ENCODE results near the gene SYNPR.
A peak's percentile ranks its signal among the peaks of the same experiment; 100 is the strongest.
"Not testable (repeated sequence)": the region's sequence is repeated elsewhere in the genome, so short reads cannot be mapped to it uniquely, and the experiment has no call there.

SYNPR gene

DNA sequence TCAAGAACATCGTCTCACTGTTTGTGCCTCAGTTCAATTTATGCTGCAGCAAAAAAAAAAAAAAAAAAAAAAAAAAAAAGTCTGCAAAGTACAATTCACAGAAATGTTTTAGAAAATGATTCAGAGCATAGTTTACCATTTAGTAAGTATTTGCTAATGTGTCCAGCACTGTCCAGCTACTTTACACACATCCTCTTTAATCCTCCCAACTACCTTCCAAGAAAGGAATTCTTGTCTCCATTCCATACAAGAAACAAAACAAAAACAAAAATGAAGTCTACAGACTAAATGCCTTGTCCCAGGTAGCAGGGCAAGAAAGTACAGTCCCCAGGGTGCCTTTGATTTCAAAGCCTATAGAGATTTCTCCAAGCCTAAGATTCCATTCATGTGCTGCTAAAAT, 335.5 kb downstream of the SYNPR start:
- DNase-seq (ENCODE audit: low read depth, low spot score) = no peak

DNA sequence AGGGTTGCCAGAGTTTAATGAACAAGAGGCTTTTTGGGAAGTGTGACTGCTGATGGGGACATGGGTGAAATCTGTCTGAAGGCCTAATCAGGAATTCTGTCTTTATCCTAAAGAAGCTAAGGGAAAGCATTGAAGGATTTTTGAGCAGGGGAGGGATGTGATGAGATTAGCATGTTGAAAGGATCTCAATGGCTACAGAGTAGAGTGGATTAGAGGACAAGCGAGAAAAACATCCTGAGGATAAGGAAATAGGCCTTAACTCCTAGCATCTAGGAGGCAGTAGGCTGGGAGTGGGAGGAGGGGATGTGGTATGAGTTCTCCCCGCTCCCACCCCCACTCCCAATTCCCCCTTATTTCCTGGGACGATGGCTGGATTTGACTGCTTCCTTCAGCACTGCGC, 339.3 kb downstream of the SYNPR start:
- DNase-seq (ENCODE audit: low read depth, low spot score) = no peak

DNA sequence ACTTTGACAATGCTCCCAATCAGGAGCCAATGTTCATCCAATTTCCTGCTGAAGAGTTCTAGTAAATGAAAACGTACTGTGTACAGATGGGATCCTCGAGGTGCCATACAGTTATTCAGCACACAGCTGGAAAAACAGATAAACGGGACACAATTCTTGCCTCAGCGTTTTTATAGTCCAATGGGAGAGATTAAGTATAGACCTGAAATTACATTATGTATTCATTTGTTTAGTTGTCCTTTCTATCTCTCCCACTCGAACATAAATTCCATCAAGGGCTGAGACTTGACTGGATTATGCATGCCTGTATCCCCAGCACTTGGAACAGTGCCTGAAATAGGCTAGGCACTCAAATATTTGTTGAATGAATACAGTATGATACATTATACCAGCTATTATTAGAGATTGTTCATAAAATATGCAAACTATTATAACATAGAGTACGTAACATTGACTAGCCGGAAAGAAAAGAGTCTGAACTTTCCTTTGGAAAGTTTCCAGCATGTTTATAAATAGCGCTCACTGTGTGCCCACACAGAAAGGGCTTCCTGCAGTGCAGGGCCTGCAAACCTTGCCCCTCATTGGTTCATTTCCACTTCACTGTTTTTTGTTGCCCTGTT, 346.9 kb downstream of the SYNPR start:
- no peak for DNase-seq (ENCODE audit: low read depth, low spot score)

DNA sequence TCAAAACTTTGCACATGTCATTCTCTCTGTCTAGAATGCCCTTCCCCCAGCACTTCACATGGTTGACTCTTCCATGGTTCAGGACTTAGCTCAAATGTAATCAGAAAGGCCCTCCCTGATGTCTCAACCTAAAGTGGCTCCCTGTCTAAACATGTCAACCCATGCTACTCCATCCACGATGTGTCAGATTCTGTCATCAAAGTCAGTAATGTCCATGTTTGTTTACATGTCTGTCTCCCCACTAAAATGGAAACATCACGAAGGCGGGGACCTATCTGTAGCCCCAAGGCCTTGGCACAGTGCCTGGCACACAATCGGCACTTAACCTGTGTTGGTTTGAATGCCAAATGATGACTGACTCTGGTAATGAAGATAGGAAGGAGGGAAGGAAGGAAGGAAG, 353.6 kb downstream of the SYNPR start:
- no peak for DNase-seq (ENCODE audit: low read depth, low spot score)

DNA sequence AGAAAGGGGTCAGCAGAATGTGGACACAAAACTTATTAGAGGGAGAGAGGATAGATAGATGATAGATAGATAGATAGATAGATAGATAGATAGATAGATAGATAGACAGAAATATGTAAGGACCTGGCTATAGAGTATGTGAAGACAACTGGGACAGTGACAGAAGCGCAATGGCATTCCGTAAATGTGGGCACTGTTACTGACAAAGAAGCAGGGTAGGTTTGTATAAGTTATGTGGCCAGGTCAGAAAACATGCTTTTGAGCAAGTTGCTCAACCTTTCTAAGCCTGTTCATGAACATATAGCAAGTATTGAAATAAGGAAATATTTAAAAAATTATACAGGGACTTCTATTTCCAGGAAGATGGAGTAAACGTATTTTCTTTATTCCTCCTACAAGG, 357.1 kb downstream of the SYNPR start:
- no peak for DNase-seq (ENCODE audit: low read depth, low spot score)

DNA sequence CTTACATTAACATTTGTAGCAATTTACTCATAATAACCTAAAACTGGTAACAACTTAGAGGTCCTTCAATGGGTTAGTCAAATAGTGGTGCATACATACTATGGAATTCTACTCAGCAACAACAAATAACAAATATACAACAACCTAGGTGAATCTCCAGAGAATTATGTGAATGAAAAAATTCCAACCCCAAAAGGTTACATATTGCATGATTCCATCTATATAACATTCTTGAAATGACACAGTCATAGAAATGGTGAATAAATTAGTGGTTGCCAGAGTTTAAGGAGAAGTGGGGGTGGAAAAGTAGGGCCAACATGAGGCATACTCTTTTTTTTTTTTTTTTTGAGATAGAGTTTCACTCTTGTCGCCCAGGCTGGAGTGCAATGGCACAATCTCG, 361.7 kb downstream of the SYNPR start:
- DNase-seq (ENCODE audit: low read depth, low spot score) = no peak

DNA sequence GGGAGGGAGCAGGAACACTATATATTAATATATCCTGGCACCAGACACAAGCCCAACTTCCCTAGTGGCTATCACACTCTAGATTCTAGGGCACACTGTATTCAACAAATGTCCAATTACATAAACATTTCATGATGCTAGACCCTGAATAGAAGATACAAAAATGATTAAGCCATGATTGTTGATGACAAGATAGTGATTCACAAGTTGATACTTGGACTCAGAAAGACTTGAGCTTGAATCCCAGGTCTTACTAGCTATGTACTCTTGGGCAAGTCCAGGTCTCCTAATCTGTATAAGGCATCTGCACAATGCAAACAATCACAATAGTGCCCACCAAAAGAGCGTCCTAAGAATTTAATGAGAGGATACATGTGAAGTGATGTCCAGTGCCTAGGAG, 364.4 kb downstream of the SYNPR start:
- no peak for DNase-seq (ENCODE audit: low read depth, low spot score)

DNA sequence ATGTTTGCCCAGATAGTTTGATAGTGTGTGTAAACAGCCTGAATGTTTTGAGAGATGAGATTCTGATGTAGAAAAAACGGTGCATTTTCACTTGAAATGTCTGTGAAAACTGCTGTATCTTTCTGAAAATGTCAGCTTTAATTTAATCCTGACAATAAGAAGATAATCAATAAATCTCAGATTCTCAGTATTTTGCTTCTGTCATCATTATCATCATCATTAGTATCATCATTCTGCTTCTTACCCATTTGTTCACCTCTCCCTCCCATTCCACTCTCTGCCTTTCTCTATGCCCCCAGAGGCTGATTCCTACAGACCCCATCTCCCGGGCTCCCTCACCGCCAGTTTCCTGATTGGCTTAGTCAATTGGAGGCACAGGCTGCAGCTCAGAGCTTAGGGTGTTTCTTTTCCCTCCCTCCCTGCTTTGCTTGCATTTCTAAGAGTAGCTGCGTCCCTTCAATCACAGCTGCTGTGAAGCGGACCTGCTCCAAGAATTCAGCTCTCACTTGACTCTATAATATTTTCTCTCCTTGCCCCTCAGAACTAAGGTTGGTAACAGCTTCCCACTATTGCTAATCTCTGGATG, 366.2 kb downstream of the SYNPR start:
- no peak for DNase-seq (ENCODE audit: low read depth, low spot score)

DNA sequence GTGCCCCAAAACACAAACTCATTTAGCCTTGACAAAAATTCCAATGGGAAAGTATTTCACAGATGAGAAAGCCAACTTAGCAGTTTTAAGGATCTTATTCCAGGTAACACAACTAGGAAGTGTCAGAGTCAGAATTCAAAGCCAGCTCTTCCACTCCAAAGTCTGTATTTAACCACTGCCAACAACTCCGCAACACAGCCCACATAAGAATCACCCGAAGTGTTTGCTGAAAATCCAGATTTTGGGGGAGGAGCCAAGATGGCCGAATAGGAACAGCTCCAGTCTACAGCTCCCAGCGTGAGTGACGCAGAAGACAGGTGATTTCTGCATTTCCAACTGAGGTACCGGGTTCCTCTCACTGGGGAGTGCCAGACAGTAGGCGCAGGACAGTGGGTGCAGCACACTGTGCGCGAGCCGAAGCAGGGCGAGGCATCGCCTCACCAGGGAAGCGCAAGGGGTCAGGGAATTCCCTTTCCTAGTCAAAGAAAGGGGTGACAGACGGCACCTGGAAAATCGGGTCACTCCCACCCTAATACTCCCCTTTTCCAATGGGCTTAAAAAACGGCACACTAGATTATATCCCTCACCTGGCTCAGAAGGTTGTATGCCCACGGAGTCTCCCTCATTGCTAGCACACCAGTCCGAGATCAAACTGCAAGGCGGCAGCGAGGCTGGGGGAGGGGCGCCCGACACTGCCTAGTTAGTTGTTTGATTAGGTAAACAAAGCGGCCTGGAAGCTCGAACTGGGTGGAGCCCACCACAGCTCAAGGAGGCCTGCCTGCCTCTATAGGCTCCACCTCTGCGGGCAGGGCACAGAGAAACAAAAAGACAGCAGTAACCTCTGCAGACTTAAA, 367.0 kb downstream of the SYNPR start:
- not testable (repeated sequence) for DNase-seq (ENCODE audit: low read depth, low spot score)

DNA sequence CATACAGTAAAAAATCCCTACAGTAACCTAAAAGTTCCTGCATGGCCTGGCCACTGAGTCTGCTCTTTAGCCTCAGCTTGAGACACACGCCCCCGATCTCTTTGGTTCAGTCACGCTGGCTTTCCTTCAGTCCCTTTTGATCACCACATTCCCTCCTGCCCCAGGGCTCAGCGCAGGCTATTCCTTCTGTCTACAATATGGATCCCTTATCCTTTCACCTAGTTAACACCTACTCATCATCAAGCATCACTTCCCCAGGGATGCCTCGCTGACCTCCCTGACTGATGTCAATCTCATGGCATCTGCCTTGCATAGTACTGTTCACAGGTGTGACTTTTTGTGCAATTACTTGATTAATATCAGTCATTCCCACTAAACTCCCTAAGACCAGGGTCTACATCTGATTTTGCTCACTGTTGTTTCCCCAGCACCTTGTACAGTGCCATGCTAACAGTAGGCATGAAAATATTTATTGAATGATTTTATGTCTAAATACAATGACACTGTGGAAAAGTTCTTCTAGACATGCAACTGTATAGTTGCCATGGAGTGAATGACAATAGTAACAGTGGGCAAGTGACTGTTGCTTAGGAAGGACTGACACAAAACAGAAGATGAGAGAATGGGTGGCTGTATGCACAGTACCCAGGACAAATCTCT, 374.1 kb downstream of the SYNPR start, which contains the start of gene SNTN:
SNTN (plus strand) TSS at position 610 of the 660 bp plus-strand sequence; CDS start at position 623, 13 bp downstream.
- no peak for DNase-seq (ENCODE audit: low read depth, low spot score)

DNA sequence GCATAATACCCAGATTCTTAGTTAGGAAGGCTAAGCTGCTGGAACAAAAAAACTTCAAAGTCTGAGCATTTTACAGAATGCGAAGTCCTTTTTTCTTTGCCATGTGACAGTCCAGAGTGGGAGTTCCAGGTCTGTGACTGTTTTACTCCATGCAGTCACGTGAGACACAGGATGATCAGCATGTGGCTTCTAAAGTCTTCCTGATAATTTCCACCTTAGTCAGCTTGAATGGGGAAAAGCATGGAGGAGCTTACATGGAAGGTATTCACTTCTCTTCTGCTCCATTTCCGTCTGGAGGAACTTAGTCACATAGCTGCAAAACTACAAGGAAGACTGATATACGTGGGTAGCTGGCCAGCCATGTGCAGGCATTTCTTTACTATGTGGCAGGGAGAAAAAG, 376.1 kb downstream of the SYNPR start:
- no peak for DNase-seq (ENCODE audit: low read depth, low spot score)

DNA sequence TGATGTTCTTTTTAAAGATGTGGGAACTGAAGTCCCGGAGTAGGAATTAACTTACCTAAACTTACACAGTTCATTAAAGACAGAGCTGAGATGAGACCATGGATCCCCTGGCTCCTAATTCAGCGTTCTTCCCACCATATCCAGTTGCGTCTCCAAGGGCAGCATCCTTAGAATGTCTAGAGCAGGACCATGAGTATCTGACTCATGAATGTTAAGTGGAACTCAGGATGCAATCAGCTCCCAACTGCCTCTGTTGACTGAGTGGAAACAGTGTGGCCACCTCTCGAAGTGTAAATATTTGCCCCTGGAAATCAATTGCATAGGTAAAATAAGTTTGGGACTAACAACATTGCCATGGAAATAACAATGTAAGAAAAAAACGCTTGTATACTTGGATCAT, 376.8 kb downstream of the SYNPR start:
- DNase-seq (ENCODE audit: low read depth, low spot score) = no peak

DNA sequence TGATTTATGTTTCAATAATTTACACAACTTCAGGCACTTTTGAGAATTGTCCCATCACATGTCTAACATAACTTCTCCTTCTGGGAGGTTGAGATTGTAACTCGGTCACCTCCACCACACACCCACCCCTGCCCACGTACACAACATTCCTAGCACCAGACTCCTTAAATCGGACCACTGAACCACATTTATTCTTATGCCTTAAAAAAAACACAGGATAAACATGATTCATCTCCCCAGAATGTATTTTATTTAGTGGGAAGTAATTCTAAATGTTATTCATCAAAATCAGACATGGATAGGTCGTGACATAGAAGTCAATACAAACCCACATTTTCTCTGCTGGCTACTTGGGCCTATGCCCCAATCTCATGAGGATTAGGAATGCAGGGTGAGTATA, 377.4 kb downstream of the SYNPR start:
- DNase-seq (ENCODE audit: low read depth, low spot score) = no peak

DNA sequence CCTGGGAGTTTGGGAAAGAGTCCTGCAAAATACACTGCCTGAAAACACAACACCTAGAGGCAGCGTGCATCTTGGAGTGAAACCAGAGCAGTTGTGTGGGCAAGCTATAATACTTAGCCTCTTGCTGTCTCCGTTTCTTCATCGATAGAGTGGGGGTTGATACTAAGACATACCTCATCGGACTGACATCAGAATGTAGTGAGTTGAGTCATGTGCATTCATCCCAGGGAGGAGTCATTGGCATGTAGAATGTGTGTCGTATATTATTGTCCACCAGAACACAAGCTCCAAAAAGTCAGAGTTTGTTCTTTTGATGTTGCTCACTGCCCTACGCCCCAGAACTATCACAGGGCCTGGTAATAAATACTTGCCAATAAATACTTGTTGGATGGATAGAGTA, 378.7 kb downstream of the SYNPR start:
- no peak for DNase-seq (ENCODE audit: low read depth, low spot score)

DNA sequence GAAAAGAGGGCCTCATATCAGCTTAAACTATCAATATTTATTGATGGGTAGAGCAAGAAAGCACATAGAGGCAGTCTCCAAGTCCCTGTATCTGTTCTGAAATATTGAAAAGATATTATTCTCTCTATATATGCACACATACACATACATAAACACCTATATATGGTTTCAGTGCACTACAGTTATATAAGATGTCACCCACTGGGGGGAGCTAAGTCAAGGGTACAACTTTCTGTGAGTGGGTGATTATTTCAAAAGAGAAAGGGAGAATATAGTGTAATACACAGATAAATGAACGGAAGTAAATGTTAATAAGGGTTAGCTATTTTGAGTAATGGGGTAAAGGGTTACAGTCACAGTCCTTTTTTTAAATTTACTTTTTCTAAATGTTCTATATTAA, 383.1 kb downstream of the SYNPR start:
- no peak for DNase-seq (ENCODE audit: low read depth, low spot score)

DNA sequence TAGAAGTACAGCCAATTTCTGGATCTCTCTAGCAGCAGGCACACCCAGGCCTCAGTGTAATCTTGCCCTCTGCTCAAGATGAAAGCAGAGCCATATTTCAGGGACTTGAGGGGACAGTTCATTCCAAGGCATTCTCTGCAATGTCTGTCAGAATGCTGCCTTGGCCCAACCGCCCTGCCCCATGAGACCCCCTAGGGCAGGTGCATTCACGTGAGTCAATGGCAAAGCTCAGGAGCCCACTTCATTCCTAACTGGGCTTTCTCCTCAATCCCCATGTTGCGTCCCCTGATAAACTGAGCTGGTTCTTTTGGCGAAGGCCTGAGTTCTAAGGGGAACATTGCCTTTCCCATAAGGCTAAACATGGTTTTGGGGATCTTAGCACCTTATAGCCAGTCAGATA, 383.9 kb downstream of the SYNPR start:
- DNase-seq (ENCODE audit: low read depth, low spot score) = no peak

DNA sequence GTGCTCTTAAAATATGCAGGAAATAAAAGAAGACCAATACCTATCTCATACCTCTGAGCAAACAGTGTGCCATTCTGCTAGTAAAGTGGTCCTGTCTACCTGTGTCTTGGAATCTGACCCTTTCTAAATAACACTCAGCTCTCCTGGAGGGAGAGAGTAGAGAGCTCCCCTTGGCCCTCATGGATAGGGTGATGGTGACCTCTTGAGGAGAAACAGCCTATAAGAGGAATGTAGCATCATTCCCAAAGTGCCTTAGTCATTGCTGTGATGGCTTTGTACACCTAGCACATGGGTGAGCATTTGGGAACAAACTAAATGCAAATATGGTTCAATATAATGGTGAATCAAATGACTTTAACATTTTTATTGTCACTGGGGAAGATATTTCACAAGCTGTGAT, 384.4 kb downstream of the SYNPR start:
- DNase-seq (ENCODE audit: low read depth, low spot score) = peak; percentile 28
